WERI-Rb-1 (cell line): ENCODE data around the gene PARD3B.

Experiments
- DNase-seq: peaks from one replicate; pipeline ENCODE4 v3.0.0-alpha.2; 2020
- H3K27ac ChIP-seq: fragments of 250-450 bp; sonication (Bioruptor Pico); 2 replicates; pipeline ENCODE4 v1.5.1; 2020; ENCODE audit warnings: mild to moderate bottlenecking, moderate library complexity
- H3K27me3 ChIP-seq: fragments of 250-450 bp; sonication (Bioruptor Pico); 2 replicates; pipeline ENCODE4 v1.5.1; 2021; ENCODE audit warnings: mild to moderate bottlenecking, low read depth, moderate library complexity; ENCODE audit not compliant: insufficient read depth, severe bottlenecking
- H3K36me3 ChIP-seq: fragments of 250-450 bp; sonication (Bioruptor Pico); 2 replicates; pipeline ENCODE4 v1.5.1; 2020; ENCODE audit warnings: mild to moderate bottlenecking, moderate library complexity
- H3K4me3 ChIP-seq: 2 replicates; pipeline ENCODE4 v1.5.1; 2011; ENCODE audit warnings: low read depth, mild to moderate bottlenecking, control low read depth, low read length
- H3K9me3 ChIP-seq: fragments of 250-450 bp; sonication (Bioruptor Pico); 2 replicates; pipeline ENCODE4 v1.5.1; 2021; ENCODE audit warnings: mild to moderate bottlenecking, moderate library complexity; ENCODE audit not compliant: severe bottlenecking
- CTCF ChIP-seq: IDR thresholded peaks from 2 replicates; pipeline ENCODE4 v1.5.1; 2011; ENCODE audit warnings: low read depth, mild to moderate bottlenecking, control low read depth, inconsistent platforms, low read length

The PARD3B gene

GRCh38 chr2:205570648-205571047 is 1025.4 kb downstream of the PARD3B start:
- H3K36me3 ChIP-seq: no peaks in the 10 kb centered on the region
- no peak for TF ChIP-seq CTCF
- peaks cover 2% of the 10 kb centered on the region for H3K9me3 ChIP-seq
- H3K27ac ChIP-seq: no peak overlapping the region
- DNase-seq: no peak
- no peaks in the 10 kb centered on the region for H3K27me3 ChIP-seq
- no peak overlapping the region for H3K4me3 ChIP-seq

GRCh38 chr2:205571360-205571959 is 1026.2 kb downstream of the PARD3B start:
- Histone ChIP-seq H3K4me3 (no peak overlapping the region), H3K36me3 (no peaks in the 10 kb centered on the region), H3K27me3 (no peaks in the 10 kb centered on the region), H3K27ac (no peak overlapping the region), H3K9me3 (peaks cover 3% of the 10 kb centered on the region)
- no peak for TF ChIP-seq CTCF
- peak; percentile 20 for DNase-seq

- Histone ChIP-seq H3K9me3 (peaks cover 3% of the 10 kb centered on the region), H3K27me3 (no peaks in the 10 kb centered on the region)
Observed at GRCh38 chr2:205574001-205574400, 1028.7 kb downstream of the PARD3B start.

GRCh38 chr2:205579335-205579734 is 1034.1 kb downstream of the PARD3B start:
- no peaks in the 10 kb centered on the region for H3K36me3 ChIP-seq
- H3K27ac ChIP-seq: no peak overlapping the region
- peaks cover 3% of the 10 kb centered on the region for H3K9me3 ChIP-seq
- no peak for TF ChIP-seq CTCF
- no peak for DNase-seq
- no peak overlapping the region for H3K4me3 ChIP-seq
- H3K27me3 ChIP-seq: no peaks in the 10 kb centered on the region

More at GRCh38 chr2:205574001-205574400, 1028.7 kb downstream of the PARD3B start:
- no peak for DNase-seq
- Histone ChIP-seq H3K36me3 (no peaks in the 10 kb centered on the region), H3K27ac (no peak overlapping the region), H3K4me3 (no peak overlapping the region)
- no peak for TF ChIP-seq CTCF

- no peak for TF ChIP-seq CTCF
- Histone ChIP-seq H3K4me3 (no peak overlapping the region), H3K27ac (no peak overlapping the region), H3K9me3 (peaks cover 3% of the 10 kb centered on the region), H3K27me3 (no peaks in the 10 kb centered on the region), H3K36me3 (no peaks in the 10 kb centered on the region)
- no peak for DNase-seq
Observed at GRCh38 chr2:205580212-205580987, 1035.1 kb downstream of the PARD3B start.
